GM19351 (cell line): ENCODE data around the gene GRID1.
"Not testable (repeated sequence)": the region's sequence is repeated elsewhere in the genome, so short reads cannot be mapped to it uniquely, and the experiment has no call there.

ENCODE experiments used
- ATAC-seq: cut with Tn5 transposase; IDR thresholded peaks from one replicate; pipeline ENCODE4 v1.9.1; 2021; ENCODE audit warnings: mild to moderate bottlenecking, moderate library complexity; ENCODE audit not compliant: unreplicated experiment

GRID1 gene

DNA sequence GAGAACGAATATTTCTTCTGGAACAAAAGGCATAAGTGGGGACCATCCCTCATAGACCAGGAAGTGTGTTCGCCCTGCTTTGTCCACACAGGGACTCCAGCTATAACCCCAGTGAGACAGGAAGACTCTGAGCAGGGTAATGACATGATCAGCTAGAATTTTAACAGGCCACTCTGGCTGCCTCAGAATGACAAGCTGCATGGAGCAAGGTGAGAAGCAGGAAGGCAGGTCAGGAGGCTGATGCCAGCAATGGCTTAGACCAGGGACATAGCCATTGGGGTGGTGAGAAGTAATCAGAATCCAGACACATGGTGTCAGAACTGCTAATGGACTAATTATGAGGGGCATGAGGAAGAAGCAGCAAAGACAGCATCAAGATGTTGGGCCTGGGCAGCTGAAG lies 264.6 kb downstream of the GRID1 start:
- ATAC-seq = no peak

DNA sequence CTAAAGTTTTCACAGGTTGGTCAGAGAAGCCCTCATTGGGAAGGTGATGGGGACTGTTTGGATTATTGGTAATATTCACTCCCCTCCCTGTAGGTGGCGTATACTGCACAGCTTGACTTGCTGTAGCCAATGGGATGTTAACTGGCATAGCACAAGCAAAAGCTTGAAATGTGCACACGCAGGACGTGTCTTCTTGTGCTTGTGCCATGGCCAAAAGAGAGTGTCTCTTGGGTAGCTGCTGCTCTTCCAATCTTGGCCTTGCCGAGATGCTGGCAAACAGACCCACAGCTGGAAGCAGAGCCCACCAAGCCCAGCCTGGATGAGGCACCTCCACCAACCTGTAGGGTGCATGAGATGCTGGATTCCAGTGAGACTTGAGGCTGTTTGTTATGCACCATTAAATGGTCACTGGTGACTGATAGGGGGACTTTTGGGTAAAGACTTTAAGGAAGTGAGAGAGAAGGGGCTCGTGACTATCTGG lies 266.0 kb downstream of the GRID1 start:
- ATAC-seq = peak; percentile 83

DNA sequence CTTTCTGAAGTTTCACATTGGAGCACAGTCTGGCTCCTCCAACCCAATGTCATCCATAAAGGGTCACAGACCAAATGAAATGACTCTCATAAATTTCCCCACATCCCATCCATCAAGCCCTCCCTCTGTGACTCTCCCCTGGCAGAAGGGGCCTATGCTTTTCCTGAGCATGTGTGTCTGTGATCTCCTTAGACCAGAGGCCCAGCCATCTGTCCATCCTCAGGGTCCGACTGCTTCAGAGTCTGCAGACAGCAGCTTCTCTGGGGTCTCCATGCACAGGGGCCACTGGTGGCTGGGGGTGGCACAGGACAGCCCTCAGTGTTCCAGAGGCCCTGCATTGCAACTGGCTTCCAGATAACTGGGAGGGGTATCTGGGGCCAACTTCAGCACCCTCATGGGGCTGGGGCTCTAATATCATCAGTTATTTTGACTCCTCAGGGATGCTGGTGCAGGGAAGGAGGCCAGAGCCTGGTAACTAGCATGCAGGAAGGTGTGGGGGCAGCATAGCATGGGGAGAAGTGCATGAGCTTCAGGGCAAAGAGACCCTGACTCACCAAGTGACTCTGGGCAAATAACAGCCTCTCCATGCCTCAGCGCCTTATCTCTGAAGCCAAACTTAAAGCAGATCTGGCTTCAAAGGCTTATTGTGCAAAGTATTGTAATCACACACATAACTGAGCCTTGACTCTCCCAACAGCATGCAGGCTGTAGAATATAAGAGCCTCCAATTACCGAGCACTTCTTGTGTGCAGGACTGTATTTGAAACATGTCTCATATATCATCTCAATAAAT lies 266.9 kb downstream of the GRID1 start:
- ATAC-seq = no peak

DNA sequence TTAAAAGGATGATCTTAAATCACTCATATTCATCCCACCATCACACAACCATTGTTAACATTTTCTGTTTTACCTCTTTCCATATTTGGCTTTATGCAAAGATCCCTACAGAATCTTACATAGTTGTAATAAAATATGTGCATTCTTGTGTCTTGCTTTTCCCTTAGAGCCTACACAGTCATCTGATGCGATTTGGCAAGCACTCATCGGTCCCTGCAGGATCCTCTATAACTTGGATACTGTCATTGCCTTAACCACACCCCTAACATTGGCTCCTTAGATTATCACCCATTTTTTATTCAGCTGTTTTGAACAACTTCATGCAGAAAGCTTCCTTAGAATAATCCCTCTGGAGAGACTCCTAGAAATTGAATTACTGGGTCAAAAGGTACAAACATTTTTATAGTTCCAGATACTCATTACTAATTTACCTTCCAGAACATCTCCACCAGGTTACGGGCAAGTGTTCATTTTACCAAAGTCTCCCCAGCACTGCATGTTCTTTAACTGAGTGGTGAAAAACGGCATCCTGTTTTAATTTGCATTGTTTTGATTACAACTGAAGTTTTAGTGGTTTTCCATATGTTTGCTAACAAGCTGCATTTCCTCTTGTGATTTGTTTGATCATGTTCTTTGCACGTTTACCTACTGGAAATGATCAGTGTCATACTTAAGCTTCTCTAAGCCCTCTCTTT lies 268.3 kb downstream of the GRID1 start:
- no peak for ATAC-seq

DNA sequence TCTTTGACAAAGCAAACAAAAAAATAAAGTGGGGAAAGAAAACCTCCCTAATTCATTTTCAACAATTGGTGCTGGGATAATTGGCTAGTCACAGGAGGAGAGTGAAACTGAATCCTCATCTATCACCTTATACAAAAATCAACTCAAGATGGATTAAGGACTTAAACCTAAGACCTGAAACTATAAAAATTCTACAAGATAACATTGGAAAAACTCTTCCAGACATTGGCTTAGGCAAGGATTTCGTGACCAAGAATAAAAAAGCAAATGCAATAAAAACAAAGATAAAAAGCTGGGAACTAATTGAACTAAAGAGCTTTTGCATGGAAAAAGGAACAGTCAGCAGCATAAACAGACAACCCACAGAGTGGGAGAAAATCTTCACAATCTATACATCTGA lies 271.5 kb downstream of the GRID1 start:
- ATAC-seq = not testable (repeated sequence)

DNA sequence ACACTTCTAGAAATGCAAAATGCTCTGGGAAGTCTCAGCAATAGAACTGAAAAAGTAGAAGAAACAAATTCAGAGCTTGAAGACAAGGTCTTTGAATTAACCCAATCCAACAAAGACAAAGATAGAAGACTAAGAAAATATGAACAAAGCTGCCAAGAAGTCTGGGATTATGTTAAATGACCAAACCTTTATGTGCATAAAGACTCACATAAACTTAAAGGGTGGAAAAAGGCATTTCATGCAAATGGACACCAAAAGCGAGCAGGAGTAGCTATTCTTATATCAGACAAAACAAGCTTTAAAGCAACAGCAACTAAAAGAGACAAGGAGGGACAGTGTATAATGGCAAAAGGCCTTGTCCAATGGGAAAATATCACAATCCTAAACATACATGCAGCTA lies 274.3 kb downstream of the GRID1 start:
- ATAC-seq = not testable (repeated sequence)

DNA sequence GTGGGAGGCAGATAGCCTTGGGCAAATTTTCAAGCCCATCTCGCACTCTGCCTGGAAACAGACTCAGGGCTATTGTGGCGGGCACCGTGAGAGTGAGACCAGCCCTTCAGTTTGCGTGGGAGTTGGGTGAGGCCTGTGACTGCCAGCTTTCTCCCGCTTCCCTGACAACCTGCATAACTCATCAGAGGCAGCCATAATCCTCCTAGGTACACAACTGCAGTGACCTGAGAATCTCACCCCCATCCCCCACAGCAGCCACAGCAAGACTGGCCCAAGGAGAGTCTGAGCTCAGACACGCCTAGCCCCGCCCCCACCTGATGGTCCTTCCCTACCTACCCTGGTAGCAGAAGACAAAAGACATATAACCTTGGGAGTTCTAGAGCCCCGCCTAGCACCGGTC lies 275.4 kb downstream of the GRID1 start:
- no peak for ATAC-seq

DNA sequence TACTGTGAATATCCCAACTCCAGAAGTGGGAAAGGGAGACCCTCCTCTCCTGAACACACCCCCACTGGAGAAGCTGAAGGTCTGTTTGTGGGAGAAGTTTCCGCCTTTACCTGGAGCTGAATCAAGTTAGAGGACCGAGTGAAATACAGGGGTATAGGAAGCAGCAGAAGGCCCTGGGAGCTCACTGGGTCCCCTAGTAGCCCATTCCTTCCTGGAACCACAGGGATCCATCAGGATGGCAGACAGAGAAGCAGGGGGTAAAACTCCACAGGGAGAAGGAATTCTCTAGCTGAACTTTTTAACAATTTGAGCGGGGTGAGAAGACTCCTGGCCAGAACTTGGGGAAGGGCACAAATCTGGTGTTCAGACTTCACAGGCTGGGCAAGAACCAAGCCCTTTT lies 275.8 kb downstream of the GRID1 start:
- no peak for ATAC-seq

DNA sequence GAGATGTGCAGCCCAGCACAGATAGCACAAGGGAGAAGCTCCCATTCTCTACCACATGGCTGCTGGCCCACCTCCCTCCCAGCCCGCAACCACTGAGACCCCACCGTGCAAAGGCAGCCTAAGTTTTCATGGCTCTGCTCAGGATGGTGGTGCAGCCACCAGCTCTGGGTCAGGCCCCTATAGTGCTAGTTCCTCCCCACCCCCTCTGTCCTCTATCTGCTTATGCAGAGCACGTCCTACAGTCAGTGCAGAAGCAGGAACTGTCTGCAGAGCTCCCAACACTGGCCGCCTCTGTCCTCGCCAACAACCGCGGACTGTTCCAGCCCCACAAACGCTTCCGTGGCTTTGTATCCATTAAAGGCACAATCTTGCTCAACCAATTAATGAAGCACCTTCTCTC lies 278.9 kb downstream of the GRID1 start:
- ATAC-seq = no peak

DNA sequence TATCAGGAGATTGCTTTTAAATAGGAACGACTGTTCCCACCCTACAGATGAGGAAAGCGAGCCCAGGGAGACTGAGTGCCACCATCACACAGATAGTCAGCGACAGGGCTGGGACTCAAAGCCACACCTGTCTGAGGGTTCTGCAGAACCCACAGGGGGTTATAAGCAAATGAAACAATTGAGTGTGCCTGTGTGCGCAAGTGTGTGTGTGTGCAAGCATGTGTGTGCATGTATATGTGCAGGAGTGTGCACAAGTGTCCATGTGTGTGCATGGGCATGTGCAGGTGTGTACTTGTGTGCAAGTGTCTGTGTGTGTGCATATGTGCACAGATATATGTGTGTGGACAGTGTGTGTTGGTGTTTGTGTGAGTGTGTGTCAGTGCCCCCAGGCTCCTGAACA lies 280.2 kb downstream of the GRID1 start:
- no peak for ATAC-seq

DNA sequence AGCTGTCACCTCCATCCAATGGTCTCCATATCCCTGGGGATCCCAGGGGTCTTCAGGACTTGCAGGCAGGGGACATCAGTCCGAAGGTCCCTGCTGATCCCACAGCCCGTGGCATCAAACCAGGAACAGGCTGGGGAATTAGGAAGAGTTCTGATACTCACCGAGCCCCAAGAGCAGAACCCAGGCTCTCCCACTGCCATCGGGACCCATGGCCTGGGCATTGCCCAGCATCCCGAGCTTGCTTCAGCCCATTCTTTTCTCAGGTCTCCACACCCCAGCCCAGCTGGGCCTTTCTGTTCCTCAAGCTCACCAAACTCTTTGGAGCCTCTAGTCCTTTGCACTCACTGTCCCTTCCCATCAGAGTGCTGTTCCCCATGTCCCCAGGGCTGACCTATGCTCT lies 280.9 kb downstream of the GRID1 start:
- ATAC-seq = no peak

DNA sequence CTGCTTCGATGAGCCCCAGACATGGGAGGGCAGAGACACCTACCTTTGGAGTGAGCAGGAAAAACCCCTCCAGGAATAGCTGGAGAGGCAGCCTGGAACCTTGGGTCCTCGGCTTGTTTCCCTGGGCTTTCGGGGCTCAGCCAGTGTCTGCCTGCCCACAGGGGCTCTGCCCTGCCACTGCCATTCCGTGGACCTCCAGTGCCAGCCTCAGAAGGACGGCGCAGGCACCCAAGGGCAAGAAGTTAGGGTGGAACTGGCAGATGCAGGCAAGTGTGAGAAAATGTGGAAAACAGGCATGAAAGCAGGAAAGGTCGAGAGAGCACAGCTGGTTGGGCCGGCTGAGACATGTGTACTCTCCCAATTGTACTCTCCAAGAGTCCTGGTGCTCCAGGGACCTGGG lies 281.5 kb downstream of the GRID1 start:
- ATAC-seq = no peak

DNA sequence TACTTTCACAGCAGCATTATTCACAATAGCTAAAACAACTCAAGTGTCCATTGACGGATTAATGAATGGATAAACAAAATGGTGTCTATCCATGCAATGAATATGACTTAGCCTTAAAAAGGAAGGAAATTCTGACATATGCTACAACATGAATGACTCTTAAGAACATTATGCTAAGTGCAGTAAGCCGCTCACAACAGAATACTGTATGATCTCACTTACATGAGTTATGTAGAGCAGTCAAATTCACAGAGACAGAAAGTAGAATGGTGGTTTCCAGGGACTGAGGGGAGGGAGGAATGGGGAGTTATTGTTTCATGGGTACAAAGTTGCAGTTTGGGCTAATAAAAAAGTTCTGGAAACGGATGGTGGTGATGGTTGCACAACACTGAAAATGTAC lies 282.0 kb downstream of the GRID1 start:
- ATAC-seq = no peak

DNA sequence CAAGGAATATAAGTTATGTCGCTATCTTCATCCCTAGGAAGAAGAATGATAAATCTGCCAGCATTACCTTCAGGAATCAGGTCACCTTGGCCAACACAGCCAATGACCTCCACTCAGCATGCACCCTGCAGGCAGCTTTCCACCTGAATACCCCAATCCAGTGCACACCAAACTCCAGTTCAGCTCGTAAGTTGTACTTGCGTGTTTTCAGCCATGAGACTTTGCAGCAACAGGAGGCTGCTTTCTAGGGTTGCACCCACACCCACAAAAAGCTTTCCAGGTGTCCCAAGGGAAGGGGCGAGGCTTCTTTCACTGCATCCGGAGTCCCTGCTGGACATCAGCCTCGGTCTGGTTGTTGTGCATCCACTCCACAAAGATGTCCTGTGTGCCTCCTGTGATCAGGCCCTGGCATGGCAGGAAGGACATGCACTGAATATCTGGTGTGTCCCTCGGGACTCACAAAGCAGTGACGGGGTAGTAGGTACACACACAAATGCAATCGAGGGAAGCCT lies 282.9 kb downstream of the GRID1 start:
- no peak for ATAC-seq

DNA sequence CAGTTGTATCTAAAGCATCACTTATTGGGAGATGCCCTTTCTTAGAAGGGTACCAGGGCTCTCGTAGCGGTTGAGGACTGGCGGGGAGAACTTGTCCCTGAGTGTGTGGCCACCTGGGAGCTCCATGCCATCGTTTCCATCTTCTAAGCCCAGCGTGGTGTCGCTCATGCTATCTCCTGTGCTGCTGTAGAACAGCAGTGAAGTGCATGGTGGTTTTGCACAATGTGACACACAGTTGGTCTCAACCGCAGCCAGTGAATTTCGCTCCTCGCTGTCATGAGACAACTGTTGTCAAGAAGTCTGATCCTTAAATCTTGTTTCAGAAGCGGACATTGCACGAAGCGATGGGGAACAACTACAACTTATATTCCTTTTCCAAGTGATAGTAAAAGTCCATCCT lies 283.4 kb downstream of the GRID1 start:
- no peak for ATAC-seq

DNA sequence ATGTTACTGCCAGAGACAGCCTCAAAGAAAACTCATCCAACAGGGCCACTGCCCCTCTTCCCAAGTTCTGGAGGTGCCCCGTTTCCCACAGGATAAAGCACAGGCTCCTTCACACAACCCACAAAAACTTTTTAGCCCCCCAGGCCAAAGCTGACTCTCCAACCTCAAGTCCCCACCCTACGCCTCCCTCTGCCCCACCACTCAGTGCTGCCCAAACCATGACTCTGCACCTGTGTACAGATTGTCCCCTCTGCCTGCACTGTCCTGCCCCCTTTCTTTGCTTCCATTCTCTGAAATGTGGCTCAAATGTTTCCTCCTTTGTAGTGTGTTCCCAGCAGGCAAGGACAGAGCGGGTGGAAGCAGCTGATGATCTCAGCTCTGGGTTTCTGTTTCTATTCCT lies 284.0 kb downstream of the GRID1 start:
- no peak for ATAC-seq

DNA sequence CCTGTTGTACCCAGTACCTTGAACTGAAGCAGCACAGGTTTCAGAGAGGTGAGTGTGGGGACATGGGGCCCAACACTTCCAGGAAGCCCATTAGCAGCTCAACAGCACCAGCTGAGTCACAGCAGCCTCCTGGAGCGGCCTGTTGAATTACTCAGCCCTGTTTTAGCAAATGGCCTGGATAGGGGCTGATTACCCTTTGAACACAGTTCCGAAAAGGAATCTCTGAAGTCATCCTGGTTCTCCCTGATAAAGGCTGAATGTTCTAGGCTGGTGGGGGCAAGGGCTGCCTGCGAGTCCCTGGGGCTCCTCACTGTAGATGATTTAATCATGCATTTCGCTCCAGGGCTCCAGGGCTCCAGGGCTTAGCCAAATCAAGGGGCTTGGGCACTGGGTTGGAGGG lies 287.5 kb downstream of the GRID1 start:
- no peak for ATAC-seq

DNA sequence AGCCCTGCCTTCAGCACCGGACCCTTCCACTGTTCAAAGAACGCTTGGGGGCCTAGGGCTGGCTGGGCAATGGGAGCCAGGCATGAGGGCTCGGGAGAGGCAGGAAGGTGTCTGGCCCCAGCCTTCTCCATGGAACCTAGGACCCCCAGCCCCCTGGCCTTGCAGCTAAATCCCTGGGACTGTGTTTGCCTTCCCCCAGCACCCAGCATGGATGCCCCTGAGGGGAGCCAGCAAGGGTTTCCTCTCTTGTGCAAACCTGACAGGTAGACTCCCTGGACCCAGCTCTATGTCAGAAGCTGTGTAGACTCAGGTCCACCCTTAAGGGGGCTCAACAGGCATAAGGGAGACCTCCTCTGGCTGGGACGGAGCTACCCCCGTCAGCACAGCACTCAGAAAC lies 288.0 kb downstream of the GRID1 start:
- ATAC-seq = no peak

DNA sequence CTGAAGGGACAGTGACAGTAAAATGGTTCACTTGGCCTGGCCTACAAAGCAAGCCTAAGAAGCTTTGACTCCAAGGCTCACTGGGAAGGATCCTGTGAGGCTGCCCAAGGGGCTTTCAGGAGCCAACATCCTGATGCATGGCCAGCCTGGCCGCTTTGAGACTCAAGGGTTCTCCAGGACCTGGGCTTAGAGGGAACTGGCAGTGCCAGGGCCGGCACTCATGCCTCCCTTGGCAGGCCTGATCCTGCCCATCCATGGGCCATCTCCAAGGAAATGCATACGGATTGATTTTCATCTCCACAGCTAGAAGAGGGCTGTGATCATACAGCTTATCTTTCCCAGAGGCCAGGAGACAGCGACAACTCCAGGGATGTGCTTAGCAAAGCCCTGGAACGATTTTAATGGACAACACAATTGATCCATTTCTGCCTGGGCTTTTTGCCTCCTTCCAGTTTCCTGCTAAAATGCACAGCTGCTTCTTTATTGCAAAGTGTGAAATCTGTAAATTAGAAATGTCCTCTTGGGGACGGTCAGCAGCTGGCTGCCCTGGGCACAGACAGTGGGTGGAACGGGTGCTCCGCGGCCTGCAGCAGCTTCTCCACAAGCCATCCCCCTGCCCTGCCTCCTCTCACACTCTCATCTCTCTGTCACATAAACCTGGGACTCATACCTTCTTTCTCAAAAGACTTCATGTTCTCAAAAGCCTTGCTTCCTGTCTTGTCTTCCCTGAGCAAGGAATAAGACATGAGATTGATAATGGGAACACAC lies 288.5 kb downstream of the GRID1 start:
- no peak for ATAC-seq

DNA sequence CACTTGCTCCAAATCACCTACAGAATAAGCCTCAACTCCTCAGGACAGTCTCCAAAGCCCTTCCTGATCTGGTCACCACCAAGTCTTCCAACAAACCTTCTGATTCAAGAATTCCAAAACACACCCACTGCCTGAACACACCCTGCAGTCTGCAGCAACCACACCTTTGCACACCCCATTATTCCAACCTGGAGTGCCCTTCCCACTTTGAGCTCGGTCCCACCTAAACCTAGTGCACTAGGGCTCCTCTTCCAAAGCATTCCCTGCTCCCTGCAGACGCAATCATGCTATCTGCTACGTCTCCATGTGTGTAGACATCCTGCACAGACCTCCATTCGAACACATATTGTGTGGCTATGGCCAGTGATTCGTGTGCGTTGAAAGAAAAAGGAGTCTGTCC lies 289.3 kb downstream of the GRID1 start:
- ATAC-seq = no peak

DNA sequence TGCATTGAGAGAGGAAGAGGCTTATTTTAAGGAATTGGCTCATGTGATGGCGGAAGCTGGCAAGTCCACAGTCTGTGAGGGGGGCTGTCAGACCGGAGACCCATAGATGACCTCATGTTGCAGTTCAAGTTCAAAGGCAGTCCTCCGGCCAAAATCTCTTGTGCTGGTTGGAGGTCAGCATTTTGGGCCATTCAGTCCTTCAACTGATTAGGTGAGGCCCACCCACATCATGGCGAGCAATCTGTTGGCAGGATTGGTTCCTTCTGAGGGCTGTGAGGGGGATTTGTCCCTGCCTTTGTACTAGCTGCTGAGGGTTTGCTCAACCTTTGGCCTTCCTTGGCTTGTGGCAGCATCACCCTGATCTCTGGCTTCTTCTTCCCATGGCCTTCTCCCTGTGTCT lies 290.1 kb downstream of the GRID1 start:
- not testable (repeated sequence) for ATAC-seq

DNA sequence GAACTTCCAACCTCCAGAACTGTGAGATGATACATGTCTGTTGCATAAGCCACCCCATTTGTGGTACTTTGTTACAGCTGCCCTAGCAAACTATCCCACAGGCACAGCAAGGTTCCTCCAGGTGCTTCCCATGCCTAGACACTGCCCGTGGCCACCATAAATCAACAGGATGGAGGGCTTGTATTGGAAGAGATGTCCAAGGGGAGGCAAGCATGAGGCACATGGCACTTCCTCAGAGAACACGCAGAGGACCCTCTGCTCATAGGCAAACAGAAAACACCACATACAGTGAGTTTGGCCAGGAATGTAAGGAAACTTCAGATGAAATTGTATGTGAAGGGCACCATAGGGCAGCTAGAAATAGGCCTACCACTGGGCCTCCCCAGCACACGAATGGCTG lies 291.1 kb downstream of the GRID1 start:
- ATAC-seq = no peak
